Endothelial cell of hepatic sinusoid (primary cell): ENCODE data around the gene CNIH3.

Source experiments
- in situ Hi-C: cut with HindIII; loops from 2 replicates; pipeline ENCODE4 v1.10.0; 2017; ENCODE audit warnings: low sequenced_read_pairs

Gene CNIH3

GRCh38 chr1:224739303-224739996 is 123.3 kb downstream of the CNIH3 start:
- in situ Hi-C loops, result no loop called here

- in situ Hi-C loops, result no loop called here
These were observed 124.0 kb downstream of the CNIH3 start for GRCh38 chr1:224739997-224740684.

- in situ Hi-C loops, result no loop called here
These were observed 124.6 kb downstream of the CNIH3 start for GRCh38 chr1:224740685-224741052.

GRCh38 chr1:224742349-224742748 is 126.2 kb downstream of the CNIH3 start:
- in situ Hi-C loops, result no loop called here

GRCh38 chr1:224743608-224744164 is 127.6 kb downstream of the CNIH3 start:
- in situ Hi-C loops, result no loop called here

GRCh38 chr1:224744521-224744920 is 128.4 kb downstream of the CNIH3 start:
- in situ Hi-C loops, result no loop called here

GRCh38 chr1:224745394-224745793 is 129.3 kb downstream of the CNIH3 start:
- in situ Hi-C loops, result no loop called here

GRCh38 chr1:224745924-224746323 is 129.8 kb downstream of the CNIH3 start:
- in situ Hi-C loops, result no loop called here

GRCh38 chr1:224747578-224747977 is 131.5 kb downstream of the CNIH3 start:
- in situ Hi-C loops, result no loop called here

- in situ Hi-C loops, result no loop called here
These were observed 133.8 kb downstream of the CNIH3 start for GRCh38 chr1:224749916-224750315.

- in situ Hi-C loops, result no loop called here
These were observed 135.7 kb downstream of the CNIH3 start for GRCh38 chr1:224751624-224752311.

GRCh38 chr1:224753491-224753890 is 137.4 kb downstream of the CNIH3 start:
- in situ Hi-C loops, result no loop called here

- in situ Hi-C loops, result no loop called here
These were observed 139.5 kb downstream of the CNIH3 start for GRCh38 chr1:224755586-224755985.

GRCh38 chr1:224757508-224757907 is 141.4 kb downstream of the CNIH3 start:
- in situ Hi-C loops, result no loop called here

GRCh38 chr1:224759135-224759534 is 143.0 kb downstream of the CNIH3 start:
- in situ Hi-C loops, result no loop called here

- in situ Hi-C loops, result no loop called here
These were observed 143.6 kb downstream of the CNIH3 start for GRCh38 chr1:224759681-224760091.

GRCh38 chr1:224760163-224760562 is 144.0 kb downstream of the CNIH3 start:
- in situ Hi-C loops, result no loop called here

GRCh38 chr1:224761245-224761644 is 145.1 kb downstream of the CNIH3 start:
- in situ Hi-C loops, result no loop called here

- in situ Hi-C loops, result no loop called here
These were observed 145.9 kb downstream of the CNIH3 start for GRCh38 chr1:224762046-224762445.

GRCh38 chr1:224762701-224763100 is 146.6 kb downstream of the CNIH3 start:
- in situ Hi-C loops, result no loop called here

- in situ Hi-C loops, result no loop called here
These were observed 147.1 kb downstream of the CNIH3 start for GRCh38 chr1:224763126-224763775.
